Lower leg skin (tissue), 3 donors: ENCODE results near the gene FZD10.

ENCODE experiments used
- CTCF ChIP-seq, 3 donors: fragments of 450-650 bp; IDR thresholded peaks; one replicate each; pipeline ENCODE4 v1.5.1; 2016; ENCODE audit warnings: antibody characterized with exemption in 3 of 3, mild to moderate bottlenecking in 3 of 3, moderate library complexity in 2 of 3
- POLR2A ChIP-seq, 2 donors: fragments of 450-650 bp; IDR thresholded peaks; one replicate each; pipeline ENCODE4 v1.6.1; 2016 to 2017; ENCODE audit warnings: antibody characterized with exemption in 2 of 2, mild to moderate bottlenecking in 1 of 2, moderate library complexity in 1 of 2

GRCh38 chr12:130214686-130215395, 52.6 kb downstream of the FZD10 start:
- TF ChIP-seq CTCF (IDR thresholded peaks at IDR 0.05) (no peak), POLR2A (IDR thresholded peaks at IDR 0.05) (no peak)
